Measurements from ENCODE around the gene CITED1.

GRCh38 chrX:72312311-72312940 is 6.7 kb upstream of the CITED1 start:
- TF ChIP-seq CTCF (IDR thresholded peaks at IDR 0.05) = no peak
- TF ChIP-seq POLR2A (IDR thresholded peaks at IDR 0.05) = no peak
